Vagina (tissue), 2 donors: ENCODE measurements around the gene ACIN1. TPM values are rescaled to one million over a fixed set of nuclear protein-coding genes. Genes with fewer than 3 reads are reported as not detected.

ENCODE experiments used
- DNase-seq, 2 donors: peaks; one replicate each; pipeline ENCODE4 v3.0.0-alpha.2; 2017; ENCODE audit errors: extremely low spot score in 2 of 2
- H3K27ac ChIP-seq: fragments of 200-600 bp; sonication (generic); one replicate; pipeline ENCODE4 v1.5.1; 2019
- H3K27me3 ChIP-seq: fragments of 200-600 bp; sonication (generic); one replicate; pipeline ENCODE4 v1.5.1; 2019
- H3K36me3 ChIP-seq, 2 donors: fragments of 200-600 bp; sonication (generic); one replicate each; pipeline ENCODE4 v1.5.1; 2017 to 2019
- H3K4me1 ChIP-seq: fragments of 200-600 bp; sonication (generic); one replicate; pipeline ENCODE4 v1.5.1; 2019
- H3K4me3 ChIP-seq, 2 donors: fragments of 200-600 bp; sonication (generic); 1 replicate in 1 of 2; 2 replicates in 1 of 2; pipeline ENCODE4 v1.5.1; 2016 to 2019
- H3K9me3 ChIP-seq: fragments of 200-600 bp; sonication (generic); one replicate; pipeline ENCODE4 v1.5.1; 2019
- CTCF ChIP-seq, 3 experiments: fragments of 450-650 bp in 2 of 3; fragments of 200-600 bp in 1 of 3; sonication (generic) in 1 of 3; IDR thresholded peaks; one replicate each; pipeline ENCODE4 v1.5.1; 2017 to 2019; ENCODE audit warnings: antibody characterized with exemption in 3 of 3, mild to moderate bottlenecking in 2 of 3, moderate library complexity in 2 of 3
- POLR2A ChIP-seq, 2 donors: fragments of 450-650 bp; IDR thresholded peaks; one replicate each; pipeline ENCODE4 v1.6.1; 2017; ENCODE audit warnings: antibody characterized with exemption in 2 of 2, mild to moderate bottlenecking in 2 of 2, moderate library complexity in 2 of 2
- POLR2AphosphoS5 ChIP-seq, 2 donors: sonication (generic); formaldehyde crosslinking; IDR thresholded peaks; one replicate each; pipeline ENCODE4 v1.9.0; 2017; ENCODE audit warnings: antibody characterized with exemption in 2 of 2, mild to moderate bottlenecking in 2 of 2, low read depth in 1 of 2; ENCODE audit not compliant: insufficient read depth in 1 of 2
- intact Hi-C: fragments of 100-400 bp; cut with DNase I; formaldehyde crosslinking; loops from one replicate; pipeline ENCODE4 v1.15.1; 2023
- total RNA-seq: library from RNA; depleted of rRNA; stranded (reverse); fragments of >200 nt; gene quantifications from one replicate; pipeline ENCODE4 v1.2.3, GENCODE V29; 2016

ACIN1 gene
- total RNA-seq, 1 donor from 2014 or later = 121 TPM

GRCh38 chr14:23021889-23022442, 73.0 kb downstream of the ACIN1 start:
- no peak for TF ChIP-seq POLR2AphosphoS5 (IDR thresholded peaks at IDR 0.05; ENCODE audit: insufficient read depth in 1 of 2, low read depth in 1 of 2)
- TF ChIP-seq POLR2A (IDR thresholded peaks at IDR 0.05) = no peak
- TF ChIP-seq CTCF (IDR thresholded peaks at IDR 0.05) = no peak
- no peaks in the 10 kb centered on the region for H3K4me1 ChIP-seq
- intact Hi-C loops = no loop called here
- no peaks in the 10 kb centered on the region for H3K27me3 ChIP-seq
- H3K27ac ChIP-seq = no peak overlapping the region
- no peak overlapping the region for H3K4me3 ChIP-seq
- DNase-seq = no peak
- H3K36me3 ChIP-seq = peaks cover 0 to 16% of the 10 kb centered on the region in 2 donors
- H3K9me3 ChIP-seq = no peaks in the 10 kb centered on the region

GRCh38 chr14:23021434-23021833, 73.5 kb downstream of the ACIN1 start:
- intact Hi-C loops = no loop called here
- TF ChIP-seq POLR2A (IDR thresholded peaks at IDR 0.05) (no peak), POLR2AphosphoS5 (IDR thresholded peaks at IDR 0.05; ENCODE audit: insufficient read depth in 1 of 2, low read depth in 1 of 2) (no peak), CTCF (IDR thresholded peaks at IDR 0.05) (no peak)
- no peak overlapping the region for H3K4me3 ChIP-seq
- H3K27ac ChIP-seq = no peak overlapping the region
- H3K4me1 ChIP-seq = no peaks in the 10 kb centered on the region
- H3K36me3 ChIP-seq = peaks cover 0 to 16% of the 10 kb centered on the region in 2 donors
- DNase-seq = no peak
- H3K27me3 ChIP-seq = no peaks in the 10 kb centered on the region
- no peaks in the 10 kb centered on the region for H3K9me3 ChIP-seq

GRCh38 chr14:23020143-23021128, 74.5 kb downstream of the ACIN1 start:
- Histone ChIP-seq H3K4me3 (no peak overlapping the region), H3K4me1 (no peaks in the 10 kb centered on the region), H3K9me3 (no peaks in the 10 kb centered on the region), H3K27ac (no peak overlapping the region), H3K27me3 (no peaks in the 10 kb centered on the region), H3K36me3 (peaks cover 0 to 8% of the 10 kb centered on the region in 2 donors)
- intact Hi-C loops = no loop called here
- TF ChIP-seq CTCF (IDR thresholded peaks at IDR 0.05) (no peak), POLR2AphosphoS5 (IDR thresholded peaks at IDR 0.05; ENCODE audit: insufficient read depth in 1 of 2, low read depth in 1 of 2) (no peak), POLR2A (IDR thresholded peaks at IDR 0.05) (no peak)
- DNase-seq = no peak

- Histone ChIP-seq H3K27ac (no peak overlapping the region), H3K4me1 (no peaks in the 10 kb centered on the region), H3K4me3 (no peak overlapping the region), H3K36me3 (no peaks in the 10 kb centered on the region), H3K27me3 (no peaks in the 10 kb centered on the region), H3K9me3 (no peaks in the 10 kb centered on the region)
- DNase-seq = no peak
- intact Hi-C loops = no loop called here
- no peak for TF ChIP-seq CTCF (IDR thresholded peaks at IDR 0.05)
These were observed 76.8 kb downstream of the ACIN1 start for GRCh38 chr14:23018107-23018506.

- intact Hi-C loops = no loop called here
- H3K36me3 ChIP-seq = no peaks in the 10 kb centered on the region
- no peak for DNase-seq
- TF ChIP-seq POLR2AphosphoS5 (IDR thresholded peaks at IDR 0.05; ENCODE audit: insufficient read depth in 1 of 2, low read depth in 1 of 2) (no peak), POLR2A (IDR thresholded peaks at IDR 0.05) (no peak), CTCF (IDR thresholded peaks at IDR 0.05) (no peak)
- H3K4me3 ChIP-seq = no peak overlapping the region
- no peaks in the 10 kb centered on the region for H3K4me1 ChIP-seq
- no peaks in the 10 kb centered on the region for H3K9me3 ChIP-seq
- H3K27me3 ChIP-seq = no peaks in the 10 kb centered on the region
- H3K27ac ChIP-seq = no peak overlapping the region
These were observed 77.8 kb downstream of the ACIN1 start for GRCh38 chr14:23017091-23017490.
